ENCODE data around the gene GPR62. TPM values are rescaled to one million over a fixed set of nuclear protein-coding genes. Genes with fewer than 3 reads are reported as not detected.

GPR62 gene
- total RNA-seq, 2 donors from 2014 or later: 0.12 to 0.82 TPM

GRCh38 chr3:52006017-52006819, 51.0 kb downstream of the GPR62 start:
- H3K36me3 ChIP-seq: no peaks in the 10 kb centered on the region
- H3K9me3 ChIP-seq: no peaks in the 10 kb centered on the region
- H3K27ac ChIP-seq: peak overlapping the region; percentile 61 to 74
- H3K4me3 ChIP-seq: peak overlapping the region in 1 of 2 donors; percentile 11
- no peak for DNase-seq (ENCODE audit: low spot score)
- no peaks in the 10 kb centered on the region for H3K27me3 ChIP-seq
- peaks cover 0 to 50% of the 10 kb centered on the region in 2 donors for H3K4me1 ChIP-seq
- TF ChIP-seq CTCF (IDR thresholded peaks at IDR 0.05): no peak

DNA sequence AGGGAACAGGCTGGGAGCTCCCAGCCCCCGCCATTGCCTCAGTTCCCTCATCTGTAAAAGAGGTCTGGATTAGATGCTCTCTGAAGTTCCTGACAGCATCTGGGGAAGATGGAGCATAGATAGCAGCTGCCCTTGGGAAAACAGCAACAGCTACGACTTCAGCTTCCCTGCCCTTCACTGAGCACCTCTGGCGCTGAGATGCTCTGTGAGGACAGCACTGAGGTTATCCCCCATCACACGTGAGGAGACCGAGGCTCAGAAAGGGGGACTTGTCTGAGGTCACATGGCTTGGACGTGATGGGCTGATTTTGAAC, 51.6 kb downstream of the GPR62 start:
- no peaks in the 10 kb centered on the region for H3K36me3 ChIP-seq
- peak overlapping the region; percentile 30 to 74 for H3K27ac ChIP-seq
- H3K4me3 ChIP-seq: no peak overlapping the region
- H3K27me3 ChIP-seq: no peaks in the 10 kb centered on the region
- TF ChIP-seq CTCF (IDR thresholded peaks at IDR 0.05): no peak
- no peaks in the 10 kb centered on the region for H3K9me3 ChIP-seq
- DNase-seq (ENCODE audit: low spot score): no peak
- peaks cover 0 to 44% of the 10 kb centered on the region in 2 donors for H3K4me1 ChIP-seq

Other genes with a start within 250 kb of the GPR62 start
- under 1 TPM; 0.16 to 0.19 TPM for gene GRM2, start 248.3 kb upstream of the GPR62 start, total RNA-seq
- not detected for gene IQCF6, start 176.1 kb upstream of the GPR62 start, total RNA-seq
- not detected for gene IQCF2, start 93.8 kb upstream of the GPR62 start, total RNA-seq
- gene IQCF5, start 79.8 kb upstream of the GPR62 start, total RNA-seq: not detected
- gene IQCF1, start 52.0 kb upstream of the GPR62 start, total RNA-seq: not detected
- 10 to 100 TPM in 1 of 2 donors, 1 to 10 TPM in 1; 6.3 to 11.1 TPM for gene RRP9, start 13.5 kb upstream of the GPR62 start, total RNA-seq
- gene PARP3, start 13.0 kb upstream of the GPR62 start, total RNA-seq: 10 to 100 TPM in 1 of 2 donors, 1 to 10 TPM in 1; 9.8 to 12.8 TPM
- gene PCBP4, start 12.1 kb downstream of the GPR62 start, total RNA-seq: 100 to 1,000 TPM in 1 of 2 donors, 10 to 100 TPM in 1; 73.8 to 119 TPM
- 10 to 100 TPM; 15.6 to 20.9 TPM for gene ABHD14B, start 18.7 kb downstream of the GPR62 start, total RNA-seq
- gene ABHD14A, start 19.7 kb downstream of the GPR62 start, total RNA-seq: 10 to 100 TPM; 21.0 to 31.3 TPM
- 10 to 100 TPM; 26.0 to 29.8 TPM for gene ACY1, start 28.2 kb downstream of the GPR62 start, total RNA-seq
- 1,000 to 10,000 TPM in 1 of 2 donors, 100 to 1,000 TPM in 1; 658 to 1,017 TPM for gene RPL29, start 40.5 kb downstream of the GPR62 start, total RNA-seq
- gene DUSP7, start 101.2 kb downstream of the GPR62 start, total RNA-seq: 10 to 100 TPM; 17.7 to 33.7 TPM
- gene POC1A, start 199.0 kb downstream of the GPR62 start, total RNA-seq: under 1 TPM; 0.47 to 0.78 TPM
- 100 to 1,000 TPM in 1 of 2 donors, 10 to 100 TPM in 1; 69.7 to 103 TPM for gene ALAS1, start 242.8 kb downstream of the GPR62 start, total RNA-seq